MM.1S (cell line): ENCODE data around the gene GAK.

ENCODE experiments used
- CTCF ChIP-seq: fragments of 300-600 bp; sonication (generic); IDR thresholded peaks from 2 replicates; pipeline ENCODE4 v1.5.1; 2016; ENCODE audit warnings: antibody characterized with exemption, low read length, mixed read lengths
- EZH2 ChIP-seq: fragments of 300-600 bp; sonication (generic); optimal IDR thresholded peaks from 2 replicates; pipeline ENCODE3; 2017; ENCODE audit warnings: low read depth, mild to moderate bottlenecking, antibody characterized with exemption, low read length, mixed read lengths
- EZH2phosphoT487 ChIP-seq: fragments of 300-600 bp; sonication (generic); IDR thresholded peaks from 2 replicates; pipeline ENCODE4 v1.6.1; 2018; ENCODE audit warnings: antibody characterized with exemption, low read length

- no peak for TF ChIP-seq CTCF
- no peak for TF ChIP-seq EZH2phosphoT487
- TF ChIP-seq EZH2 = no peak
Measured at GRCh38 chr4:931194-931959, 739 bp downstream of the GAK start.
